Left kidney (tissue), 8 donors: ENCODE measurements around the gene CEP290. TPM values are rescaled to one million over a fixed set of nuclear protein-coding genes. Genes with fewer than 3 reads are reported as not detected.

Experiments
- DNase-seq: peaks from one replicate; pipeline ENCODE4 v3.0.0-alpha.2; 2013
- long read RNA-seq, 8 donors: transcript quantifications; one replicate each; lab custom pipeline, GENCODE V29; 2026
- polyA plus RNA-seq: library from polyadenylated mRNA; unstranded; fragments of 120-200 nt; gene quantifications from one replicate; pipeline ENCODE4 v1.2.1, GENCODE V29; 2013; ENCODE audit not compliant: insufficient read length

The CEP290 gene
- 33.7 TPM for polyA plus RNA-seq
- long read RNA-seq, donor 1, partial matches to known transcripts: 35 of 35 reads
- long read RNA-seq, donor 1, other reads (novel, unspliced or antisense): 0 of 35 reads
- long read RNA-seq, donor 2, partial matches to known transcripts: 28 of 28 reads
- long read RNA-seq, donor 2, other reads (novel, unspliced or antisense): 0 of 28 reads
- long read RNA-seq, donor 3, partial matches to known transcripts: 44 of 44 reads
- long read RNA-seq, donor 3, other reads (novel, unspliced or antisense): 0 of 44 reads
- long read RNA-seq, donor 4: 0 reads
- long read RNA-seq, donor 5, partial matches to known transcripts: 67 of 67 reads
- long read RNA-seq, donor 5, other reads (novel, unspliced or antisense): 0 of 67 reads
- long read RNA-seq, donor 6, partial matches to known transcripts: 34 of 34 reads
- long read RNA-seq, donor 6, other reads (novel, unspliced or antisense): 0 of 34 reads
- long read RNA-seq, donor 7, partial matches to known transcripts: 79 of 79 reads
- long read RNA-seq, donor 7, other reads (novel, unspliced or antisense): 0 of 79 reads
- long read RNA-seq, donor 8, partial matches to known transcripts: 33 of 33 reads
- long read RNA-seq, donor 8, other reads (novel, unspliced or antisense): 0 of 33 reads

GRCh38 chr12:88141774-88142609 is at the start of gene CEP290, which contains the start of gene TMTC3:
TSS of gene CEP290 (minus strand) at chr12:88142088. CDS start at chr12:88141307, 781 bp downstream.
TSS of gene TMTC3 (plus strand) at chr12:88142307. CDS start at chr12:88148316, 6,009 bp downstream.
- DNase-seq: peak; percentile 99

GRCh38 chr12:88188180-88188579 is 46.3 kb upstream of the CEP290 start:
- no peak for DNase-seq

- DNase-seq: no peak
These were observed 45.7 kb upstream of the CEP290 start for GRCh38 chr12:88187571-88187970.

GRCh38 chr12:88185988-88186387 is 44.1 kb upstream of the CEP290 start:
- DNase-seq: no peak

- no peak for DNase-seq
These were observed 43.4 kb upstream of the CEP290 start for GRCh38 chr12:88185279-88185678.

GRCh38 chr12:88184196-88184595 is 42.3 kb upstream of the CEP290 start:
- no peak for DNase-seq

GRCh38 chr12:88182416-88182815 is 40.5 kb upstream of the CEP290 start:
- DNase-seq: no peak

- DNase-seq: no peak
These were observed 40.0 kb upstream of the CEP290 start for GRCh38 chr12:88181881-88182280.

GRCh38 chr12:88179436-88180014 is 37.6 kb upstream of the CEP290 start:
- DNase-seq: no peak

GRCh38 chr12:88175544-88175943 is 33.7 kb upstream of the CEP290 start:
- DNase-seq: no peak

GRCh38 chr12:88172844-88173407 is 31.0 kb upstream of the CEP290 start:
- no peak for DNase-seq

- no peak for DNase-seq
These were observed 25.5 kb upstream of the CEP290 start for GRCh38 chr12:88167384-88167783.

GRCh38 chr12:88166179-88166578 is 24.3 kb upstream of the CEP290 start:
- no peak for DNase-seq

GRCh38 chr12:88163371-88163770 is 21.5 kb upstream of the CEP290 start:
- DNase-seq: no peak

- no peak for DNase-seq
These were observed 14.3 kb upstream of the CEP290 start for GRCh38 chr12:88156075-88156654.

GRCh38 chr12:88153959-88154358 is 12.1 kb upstream of the CEP290 start:
- DNase-seq: peak; percentile 20

GRCh38 chr12:88150063-88150462 is 8.2 kb upstream of the CEP290 start:
- no peak for DNase-seq

GRCh38 chr12:88145567-88146505 is 3.9 kb upstream of the CEP290 start:
- DNase-seq: no peak

- no peak for DNase-seq
These were observed 2.9 kb upstream of the CEP290 start for GRCh38 chr12:88144546-88145468.
